OCI-LY7 (cell line): ENCODE results near the gene CRTC1.

ENCODE experiments used
- EZH2phosphoT487 ChIP-seq: fragments of 200-600 bp; sonication (generic); IDR thresholded peaks from 2 replicates; pipeline ENCODE4 v1.6.1; 2018; ENCODE audit warnings: low read depth, borderline replicate concordance, mild to moderate bottlenecking, mixed run types, antibody characterized with exemption, low read length, moderate library complexity, mixed read lengths
- TF ChIP-seq, protein P1 (sequence below): fragments of 200-600 bp; sonication (generic); conservative IDR thresholded peaks from 2 replicates; pipeline ENCODE4 v1.5.1; 2014; ENCODE audit warnings: mild to moderate bottlenecking, antibody characterized with exemption, low read length, moderate library complexity, mixed read lengths

DNA sequence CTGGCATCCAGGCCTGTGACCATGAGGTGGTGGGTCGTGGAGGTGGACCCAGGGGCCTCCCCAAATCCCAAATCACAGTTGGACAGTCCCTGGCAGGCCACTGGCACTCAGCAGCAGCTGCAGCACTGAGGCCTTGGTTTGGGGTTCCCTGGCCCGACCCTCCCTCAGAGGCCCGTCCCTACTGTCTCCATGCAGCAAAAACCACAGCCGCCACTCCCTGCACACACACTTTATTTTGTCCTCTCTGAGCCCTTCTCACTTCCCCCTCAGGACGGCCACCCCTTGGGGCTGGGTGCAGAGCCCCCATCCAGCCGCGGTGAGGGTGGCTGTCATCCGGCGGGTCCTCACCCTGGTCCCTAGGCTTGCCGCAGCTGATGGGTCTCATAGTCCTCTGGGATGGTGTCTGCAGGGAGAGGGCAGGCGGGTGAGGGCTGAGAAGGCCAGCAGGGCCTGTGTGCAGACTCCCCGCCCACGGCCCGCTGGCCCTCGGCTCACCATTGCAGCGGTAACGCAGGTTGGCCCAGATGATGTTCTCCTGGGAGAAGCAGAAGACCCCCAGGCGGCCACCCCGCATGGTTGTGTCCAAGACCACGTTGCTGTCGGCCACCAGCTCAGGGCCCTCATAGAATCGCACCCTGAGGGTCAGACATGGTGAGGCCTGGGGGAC is 99.2 kb downstream of the CRTC1 start:
- TF ChIP-seq, protein P1, sequence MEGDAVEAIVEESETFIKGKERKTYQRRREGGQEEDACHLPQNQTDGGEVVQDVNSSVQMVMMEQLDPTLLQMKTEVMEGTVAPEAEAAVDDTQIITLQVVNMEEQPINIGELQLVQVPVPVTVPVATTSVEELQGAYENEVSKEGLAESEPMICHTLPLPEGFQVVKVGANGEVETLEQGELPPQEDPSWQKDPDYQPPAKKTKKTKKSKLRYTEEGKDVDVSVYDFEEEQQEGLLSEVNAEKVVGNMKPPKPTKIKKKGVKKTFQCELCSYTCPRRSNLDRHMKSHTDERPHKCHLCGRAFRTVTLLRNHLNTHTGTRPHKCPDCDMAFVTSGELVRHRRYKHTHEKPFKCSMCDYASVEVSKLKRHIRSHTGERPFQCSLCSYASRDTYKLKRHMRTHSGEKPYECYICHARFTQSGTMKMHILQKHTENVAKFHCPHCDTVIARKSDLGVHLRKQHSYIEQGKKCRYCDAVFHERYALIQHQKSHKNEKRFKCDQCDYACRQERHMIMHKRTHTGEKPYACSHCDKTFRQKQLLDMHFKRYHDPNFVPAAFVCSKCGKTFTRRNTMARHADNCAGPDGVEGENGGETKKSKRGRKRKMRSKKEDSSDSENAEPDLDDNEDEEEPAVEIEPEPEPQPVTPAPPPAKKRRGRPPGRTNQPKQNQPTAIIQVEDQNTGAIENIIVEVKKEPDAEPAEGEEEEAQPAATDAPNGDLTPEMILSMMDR = no peak
- TF ChIP-seq EZH2phosphoT487 = no peak
